Astrocyte (in vitro differentiated cells and primary cell): Measurements from ENCODE around the gene DHFR2. TPM values are rescaled to one million over a fixed set of nuclear protein-coding genes. Genes with fewer than 3 reads are reported as not detected.
A peak's percentile ranks its signal among the peaks of the same experiment; 100 is the strongest.

Experiments used
- DNase-seq: peaks from one replicate; pipeline ENCODE4 v3.0.0-alpha.2; 2010; ENCODE audit warnings: low read depth
- FAIRE-seq: peaks from 2 replicates; lab custom pipeline; 2011; peaks lifted over from hg19 to GRCh38; lab: Jason Lieb, UNC
- H2AFZ ChIP-seq: 2 replicates; pipeline ENCODE4 v1.6.0; 2012; ENCODE audit warnings: low read depth, low read length, inconsistent platforms
- H3K27ac ChIP-seq: 2 replicates; pipeline ENCODE4 v1.5.1; 2011; ENCODE audit warnings: low read depth, low read length, inconsistent platforms
- H3K27me3 ChIP-seq: 2 replicates; pipeline ENCODE4 v1.6.0; 2011; ENCODE audit warnings: low read length, inconsistent platforms; ENCODE audit not compliant: insufficient read depth
- H3K36me3 ChIP-seq: 2 replicates; pipeline ENCODE4 v1.5.1; 2011; ENCODE audit warnings: low read length, inconsistent platforms; ENCODE audit not compliant: insufficient read depth
- H3K4me1 ChIP-seq: 2 replicates; pipeline ENCODE4 v1.5.1; 2011; ENCODE audit warnings: low read length, inconsistent platforms; ENCODE audit not compliant: insufficient read depth
- H3K4me2 ChIP-seq: 2 replicates; pipeline ENCODE4 v1.6.0; 2012; ENCODE audit warnings: low read length, inconsistent platforms
- H3K4me3 ChIP-seq: 2 replicates; pipeline ENCODE4 v1.5.1; 2011; ENCODE audit warnings: low read depth, mild to moderate bottlenecking, low read length, inconsistent platforms; ENCODE audit not compliant: insufficient read depth
- H3K79me2 ChIP-seq: 2 replicates; pipeline ENCODE4 v1.6.0; 2012; ENCODE audit warnings: mild to moderate bottlenecking, low read length, inconsistent platforms; ENCODE audit not compliant: insufficient read depth
- H3K9ac ChIP-seq: 2 replicates; pipeline ENCODE4 v1.6.0; 2012; ENCODE audit warnings: mild to moderate bottlenecking, low read length, inconsistent platforms
- H3K9me3 ChIP-seq: 2 replicates; pipeline ENCODE4 v1.5.1; 2012; ENCODE audit warnings: low read depth, mild to moderate bottlenecking, low read length, inconsistent platforms; ENCODE audit not compliant: insufficient read depth
- H4K20me1 ChIP-seq: 2 replicates; pipeline ENCODE4 v1.6.0; 2012; ENCODE audit warnings: low read length, inconsistent platforms; ENCODE audit not compliant: insufficient read depth
- H3K27ac Mint-ChIP-seq: one replicate; pipeline ENCODE4 v1.8.0; 2021; ENCODE audit warnings: mild to moderate bottlenecking, mixed read lengths; ENCODE audit not compliant: unreplicated experiment
- H3K27me3 Mint-ChIP-seq: one replicate; pipeline ENCODE4 v1.8.0; 2021; ENCODE audit warnings: low read depth, mixed read lengths; ENCODE audit not compliant: unreplicated experiment
- H3K36me3 Mint-ChIP-seq: one replicate; pipeline ENCODE4 v1.8.0; 2021; ENCODE audit warnings: low read depth, mixed read lengths; ENCODE audit not compliant: unreplicated experiment
- H3K4me1 Mint-ChIP-seq: one replicate; pipeline ENCODE4 v1.8.0; 2021; ENCODE audit warnings: low read depth, mixed read lengths; ENCODE audit not compliant: unreplicated experiment
- H3K4me3 Mint-ChIP-seq: one replicate; pipeline ENCODE4 v1.8.0; 2021; ENCODE audit warnings: mild to moderate bottlenecking, moderate library complexity, mixed read lengths; ENCODE audit not compliant: unreplicated experiment
- H3K9me3 Mint-ChIP-seq: one replicate; pipeline ENCODE4 v1.8.0; 2021; ENCODE audit warnings: mild to moderate bottlenecking, mixed read lengths; ENCODE audit not compliant: unreplicated experiment
- CTCF ChIP-seq: IDR thresholded peaks from 2 replicates; pipeline ENCODE4 v1.5.1; 2011; ENCODE audit warnings: low read depth, mild to moderate bottlenecking, inconsistent platforms, low read length, moderate library complexity; ENCODE audit not compliant: insufficient read depth
- EZH2 ChIP-seq: IDR thresholded peaks from 2 replicates; pipeline ENCODE4 v1.6.1; 2012; ENCODE audit warnings: mild to moderate bottlenecking, low read length, inconsistent platforms; ENCODE audit not compliant: insufficient read depth
- total RNA-seq: library from RNA; stranded (reverse); gene quantifications from 2 replicates; pipeline ENCODE4 v1.2.1, GENCODE V29; 2021

DHFR2 gene
- total RNA-seq, 1 donor from 2014 or later: 3.4 TPM

- H3K36me3 Mint-ChIP-seq: no peaks in the 10 kb centered on the region
- no peak overlapping the region for H3K9ac ChIP-seq
- no peak for FAIRE-seq
- no peak overlapping the region for H3K4me3 ChIP-seq
- no peak for DNase-seq
- H4K20me1 ChIP-seq: no peaks in the 10 kb centered on the region
- H3K4me1 ChIP-seq: no peaks in the 10 kb centered on the region
- H3K27me3 Mint-ChIP-seq: no peaks in the 10 kb centered on the region
- H2AFZ ChIP-seq: no peak overlapping the region
- H3K27ac Mint-ChIP-seq: no peak overlapping the region
- H3K4me1 Mint-ChIP-seq: no peaks in the 10 kb centered on the region
- no peak overlapping the region for H3K4me2 ChIP-seq
- H3K4me3 Mint-ChIP-seq: no peak overlapping the region
- no peaks in the 10 kb centered on the region for H3K9me3 ChIP-seq
- no peaks in the 10 kb centered on the region for H3K27me3 ChIP-seq
- H3K79me2 ChIP-seq: no peaks in the 10 kb centered on the region
- no peaks in the 10 kb centered on the region for H3K36me3 ChIP-seq
- no peaks in the 10 kb centered on the region for H3K9me3 Mint-ChIP-seq
- TF ChIP-seq CTCF (no peak), EZH2 (no peak)
- no peak overlapping the region for H3K27ac ChIP-seq
These were observed 36.1 kb downstream of the DHFR2 start for GRCh38 chr3:94026623-94027022.

- Histone ChIP-seq H4K20me1 (no peaks in the 10 kb centered on the region), H3K27me3 (no peaks in the 10 kb centered on the region), H3K79me2 (no peaks in the 10 kb centered on the region), H3K27ac (no peak overlapping the region), H3K4me3 (no peak overlapping the region), H3K4me1 (no peaks in the 10 kb centered on the region), H3K36me3 (no peaks in the 10 kb centered on the region), H3K9me3 (no peaks in the 10 kb centered on the region), H2AFZ (no peak overlapping the region), H3K9ac (no peak overlapping the region), H3K4me2 (no peak overlapping the region)
- DNase-seq (peak; percentile 51), FAIRE-seq (peak; percentile 34)
- no peaks in the 10 kb centered on the region for H3K9me3 Mint-ChIP-seq
- no peaks in the 10 kb centered on the region for H3K27me3 Mint-ChIP-seq
- TF ChIP-seq CTCF: no peak
- no peak for TF ChIP-seq EZH2
- H3K36me3 Mint-ChIP-seq: no peaks in the 10 kb centered on the region
- H3K27ac Mint-ChIP-seq: no peak overlapping the region
- no peaks in the 10 kb centered on the region for H3K4me1 Mint-ChIP-seq
- H3K4me3 Mint-ChIP-seq: no peak overlapping the region
These were observed 38.3 kb downstream of the DHFR2 start for GRCh38 chr3:94024385-94024784.

- no peak for FAIRE-seq
These were observed 42.4 kb downstream of the DHFR2 start for GRCh38 chr3:94020293-94020692.

More at GRCh38 chr3:94020293-94020692, 42.4 kb downstream of the DHFR2 start:
- Histone ChIP-seq H3K36me3 (no peaks in the 10 kb centered on the region), H3K4me2 (no peak overlapping the region), H3K4me1 (no peaks in the 10 kb centered on the region), H3K79me2 (no peaks in the 10 kb centered on the region), H3K4me3 (no peak overlapping the region), H3K9me3 (no peaks in the 10 kb centered on the region), H3K27ac (no peak overlapping the region), H4K20me1 (no peaks in the 10 kb centered on the region), H2AFZ (no peak overlapping the region), H3K27me3 (no peaks in the 10 kb centered on the region), H3K9ac (no peak overlapping the region)
- Mint-ChIP-seq H3K27ac (no peak overlapping the region), H3K9me3 (no peaks in the 10 kb centered on the region), H3K4me3 (no peak overlapping the region), H3K36me3 (peaks cover 2% of the 10 kb centered on the region), H3K4me1 (no peaks in the 10 kb centered on the region), H3K27me3 (no peaks in the 10 kb centered on the region)
- TF ChIP-seq EZH2: no peak
- TF ChIP-seq CTCF: no peak
- no peak for DNase-seq
